Activated CD4-positive, CD25-positive, alpha-beta regulatory T cell (primary cell): ENCODE measurements around the gene ASF1B.
"Not testable (repeated sequence)": the region's sequence is repeated elsewhere in the genome, so short reads cannot be mapped to it uniquely, and the experiment has no call there.

ENCODE experiments used
- DNase-seq, 4 experiments: peaks; one replicate each; lab custom pipeline; 2025; lab: John Stamatoyannopoulos, UW

ASF1B gene

GRCh38 chr19:14160017-14160703 is 23.8 kb upstream of the ASF1B start:
- no peak for DNase-seq

- no peak for DNase-seq
These were observed 22.7 kb upstream of the ASF1B start for GRCh38 chr19:14159059-14159458.

DNA sequence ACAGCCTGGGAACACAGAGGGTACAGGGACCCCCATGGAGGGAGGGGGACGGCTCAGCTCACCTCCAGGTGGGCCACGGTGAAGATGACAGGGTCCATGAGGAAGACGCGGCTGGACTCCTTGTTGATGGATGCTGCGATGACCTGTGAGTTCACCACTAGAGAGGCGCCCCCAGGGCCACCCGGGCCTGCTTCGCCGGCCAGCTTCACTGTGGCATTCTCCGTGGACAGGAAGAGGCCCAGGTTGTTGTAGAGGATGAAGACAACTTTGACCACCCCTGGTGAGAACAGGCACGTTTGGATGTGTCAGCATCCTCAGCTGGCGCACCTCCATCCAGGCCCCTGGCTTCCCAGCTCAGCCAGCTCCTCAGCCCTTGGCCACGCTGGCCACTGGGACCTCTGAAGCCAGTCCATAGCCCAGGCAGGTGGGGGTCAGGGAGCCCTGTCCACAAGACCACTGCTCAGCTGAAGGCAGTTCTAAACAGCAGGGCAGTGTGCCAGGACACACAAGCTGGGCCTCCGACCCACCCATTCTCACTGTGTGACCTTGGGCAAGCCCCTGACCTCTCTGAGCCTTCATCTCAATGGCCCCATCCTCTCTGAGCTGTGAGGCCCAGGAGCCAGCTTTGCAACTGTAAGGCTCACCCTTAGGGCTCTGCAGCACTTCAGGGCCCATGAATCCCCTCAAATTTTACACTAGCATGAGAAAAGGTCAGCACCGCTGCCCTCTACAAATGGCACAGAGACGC is 22.1 kb upstream of the ASF1B start:
- DNase-seq, result no peak

- DNase-seq, result no peak
These were observed 20.8 kb upstream of the ASF1B start for GRCh38 chr19:14156971-14157717.

DNA sequence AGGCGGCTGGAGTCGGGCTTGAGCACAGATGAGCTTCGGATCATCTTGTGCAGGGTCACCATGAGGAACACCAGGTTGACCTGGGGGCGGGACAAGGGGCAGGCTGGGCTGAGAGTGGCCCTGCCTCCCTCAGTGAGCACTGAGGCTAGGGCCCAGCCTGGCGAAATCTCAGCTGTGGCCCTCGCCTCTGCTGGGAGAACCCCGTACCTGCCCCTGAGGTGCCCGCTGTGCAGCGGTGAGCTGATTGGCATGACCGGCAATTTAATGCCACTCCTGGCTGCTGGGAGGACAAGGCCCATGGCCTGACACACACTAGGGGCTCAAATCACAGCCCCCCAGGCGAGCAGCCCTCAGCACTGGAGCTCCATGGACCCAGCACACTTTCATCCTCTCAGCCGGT is 19.7 kb upstream of the ASF1B start:
- no peak for DNase-seq

GRCh38 chr19:14155371-14155770 is 19.0 kb upstream of the ASF1B start:
- no peak for DNase-seq

- no peak for DNase-seq
These were observed 16.3 kb upstream of the ASF1B start for GRCh38 chr19:14152713-14153112.

- DNase-seq, result no peak
These were observed 14.6 kb upstream of the ASF1B start for GRCh38 chr19:14150770-14151661.

GRCh38 chr19:14150041-14150769 is 13.8 kb upstream of the ASF1B start:
- no peak for DNase-seq

DNA sequence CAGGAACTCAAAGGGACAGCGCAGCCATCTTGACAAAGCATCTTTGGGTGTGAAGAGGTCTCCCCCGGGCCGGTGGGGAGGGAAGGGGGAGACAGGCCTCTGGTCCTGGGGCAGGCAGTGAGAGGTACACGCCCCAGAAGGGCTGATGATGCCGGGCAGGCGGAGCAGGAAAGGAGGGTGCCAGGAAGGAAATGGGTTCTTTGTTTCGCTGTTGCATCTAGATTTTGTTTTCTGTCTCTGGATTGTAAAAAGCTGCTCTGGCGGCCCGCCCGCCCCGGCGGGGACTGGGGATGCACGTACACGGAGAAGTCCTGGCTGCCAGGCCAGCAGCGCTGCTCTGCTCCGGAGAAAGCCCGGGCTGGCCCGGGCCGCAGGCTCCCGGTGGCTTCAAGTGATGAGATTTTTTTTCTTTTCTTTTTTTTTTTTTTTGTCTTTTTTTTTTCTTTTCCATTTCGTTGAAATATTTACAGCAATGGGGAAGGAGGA is 13.2 kb upstream of the ASF1B start:
- DNase-seq, result peak in 3 of 4 experiments; percentile 21 to 55 (median 51)

DNA sequence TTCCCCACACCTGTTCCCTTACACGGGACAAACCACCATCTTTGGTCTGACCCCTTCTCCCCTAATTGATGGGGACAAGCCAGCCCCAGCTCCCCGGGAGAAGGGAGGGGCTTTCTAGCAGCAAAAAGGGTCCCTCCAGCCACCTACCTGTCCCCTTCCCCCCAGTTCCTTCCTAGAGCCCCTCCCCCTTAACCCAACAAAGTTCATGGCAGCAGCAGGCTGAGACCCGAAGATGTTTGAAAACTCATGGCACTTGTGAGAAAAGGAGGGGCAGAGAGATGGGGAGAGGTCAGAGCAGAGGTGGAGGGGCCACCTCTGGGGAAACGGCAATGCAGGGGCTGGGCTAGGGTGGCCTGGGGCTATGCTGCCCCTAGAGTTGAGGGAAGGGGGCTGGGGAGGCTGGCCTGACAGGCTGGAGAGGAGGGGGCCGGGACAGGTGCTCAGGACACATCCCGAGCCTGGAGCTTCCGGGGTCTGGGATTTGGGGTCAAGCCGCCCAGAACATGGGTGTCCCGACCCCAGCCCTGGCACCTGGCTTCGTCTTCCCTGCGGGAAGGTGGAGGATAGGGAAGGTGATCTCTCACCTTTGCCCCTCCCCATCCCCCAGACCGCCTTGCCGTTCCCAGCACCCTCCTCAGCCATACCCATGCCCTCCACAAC is 12.5 kb upstream of the ASF1B start:
- no peak for DNase-seq

DNA sequence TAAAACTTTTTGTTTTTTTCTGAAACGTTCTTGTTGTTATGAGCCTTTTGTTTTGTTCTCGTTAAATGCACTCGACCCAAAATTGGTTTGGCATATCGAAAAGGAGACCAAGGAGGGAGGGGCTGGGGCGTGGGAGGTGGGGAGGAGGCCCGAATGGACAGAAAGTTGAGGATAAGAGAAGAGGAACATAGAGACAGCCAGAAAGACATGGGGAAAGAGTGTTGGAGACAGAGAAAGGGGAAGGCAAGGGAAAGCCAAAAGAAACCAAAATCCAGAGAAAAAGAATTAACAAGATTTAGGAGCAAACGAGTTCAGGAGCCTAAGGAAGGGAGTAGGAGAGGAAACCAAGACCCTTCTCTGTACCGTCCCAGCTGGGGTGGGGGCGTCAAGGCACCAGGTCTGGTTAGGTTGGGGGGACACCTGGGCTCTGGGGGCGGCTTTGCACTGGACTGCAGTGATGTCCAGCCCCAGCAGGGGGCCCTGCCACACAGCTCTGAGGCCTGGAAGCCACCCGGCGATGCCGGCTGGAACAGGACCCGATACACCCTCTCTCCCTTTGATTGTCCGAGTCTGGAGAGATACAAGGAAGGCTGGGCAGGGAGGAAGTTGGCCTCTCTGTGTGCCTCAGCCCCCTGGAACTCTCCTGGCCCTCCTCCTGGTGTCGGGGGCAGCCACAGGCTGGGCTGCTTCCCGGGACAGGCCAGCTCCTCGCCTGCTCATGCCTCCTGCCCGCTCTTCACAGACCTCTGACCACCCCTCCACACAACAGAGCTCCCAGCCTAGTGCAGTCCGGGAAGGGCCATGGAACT is 11.6 kb upstream of the ASF1B start:
- DNase-seq, result peak in 3 of 4 experiments; percentile 12 to 31 (median 21)

DNA sequence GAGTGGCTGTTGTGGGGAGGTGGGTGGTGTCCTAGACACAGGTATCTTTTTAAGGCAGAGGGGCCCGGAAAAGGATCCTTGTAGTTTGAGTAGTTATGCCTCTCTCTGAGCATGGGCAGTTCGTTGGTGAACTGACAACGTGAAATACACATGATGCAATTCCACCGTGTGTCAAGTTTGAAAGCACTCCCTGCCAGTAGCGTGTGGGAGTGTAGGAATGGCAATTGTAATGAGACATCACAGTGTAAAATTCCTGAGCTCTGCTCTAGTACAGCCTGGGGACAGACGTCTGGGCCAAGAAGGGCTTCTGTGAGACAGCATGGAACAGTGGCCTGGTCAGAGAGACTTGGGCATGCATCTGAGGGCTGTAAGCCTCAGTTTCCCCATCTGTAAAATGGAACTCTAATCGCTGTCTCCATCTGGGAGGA is 10.4 kb upstream of the ASF1B start:
- no peak for DNase-seq

DNA sequence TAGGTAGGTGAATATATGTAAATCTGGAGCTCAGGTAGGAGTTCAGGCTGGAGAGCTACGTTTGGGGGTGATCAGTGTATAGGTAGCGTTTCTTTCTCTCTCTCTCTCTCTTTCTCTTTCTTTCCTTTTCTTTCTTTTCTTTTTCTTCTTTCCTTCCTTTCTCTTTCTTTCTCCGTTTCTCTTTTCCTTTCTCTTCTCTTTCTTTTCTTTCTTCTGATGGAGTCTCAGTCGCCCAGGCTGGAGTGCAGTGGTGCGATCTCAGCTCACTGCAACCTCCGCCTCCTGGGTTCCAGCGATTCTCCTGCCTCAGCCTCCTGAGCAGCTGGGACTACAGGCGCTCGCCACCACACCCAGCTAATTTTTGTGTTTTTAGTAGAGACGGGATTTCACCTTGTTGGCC is 9.8 kb upstream of the ASF1B start:
- DNase-seq, result not testable (repeated sequence)

GRCh38 chr19:14145381-14145780 is 9.0 kb upstream of the ASF1B start:
- DNase-seq, result no peak

DNA sequence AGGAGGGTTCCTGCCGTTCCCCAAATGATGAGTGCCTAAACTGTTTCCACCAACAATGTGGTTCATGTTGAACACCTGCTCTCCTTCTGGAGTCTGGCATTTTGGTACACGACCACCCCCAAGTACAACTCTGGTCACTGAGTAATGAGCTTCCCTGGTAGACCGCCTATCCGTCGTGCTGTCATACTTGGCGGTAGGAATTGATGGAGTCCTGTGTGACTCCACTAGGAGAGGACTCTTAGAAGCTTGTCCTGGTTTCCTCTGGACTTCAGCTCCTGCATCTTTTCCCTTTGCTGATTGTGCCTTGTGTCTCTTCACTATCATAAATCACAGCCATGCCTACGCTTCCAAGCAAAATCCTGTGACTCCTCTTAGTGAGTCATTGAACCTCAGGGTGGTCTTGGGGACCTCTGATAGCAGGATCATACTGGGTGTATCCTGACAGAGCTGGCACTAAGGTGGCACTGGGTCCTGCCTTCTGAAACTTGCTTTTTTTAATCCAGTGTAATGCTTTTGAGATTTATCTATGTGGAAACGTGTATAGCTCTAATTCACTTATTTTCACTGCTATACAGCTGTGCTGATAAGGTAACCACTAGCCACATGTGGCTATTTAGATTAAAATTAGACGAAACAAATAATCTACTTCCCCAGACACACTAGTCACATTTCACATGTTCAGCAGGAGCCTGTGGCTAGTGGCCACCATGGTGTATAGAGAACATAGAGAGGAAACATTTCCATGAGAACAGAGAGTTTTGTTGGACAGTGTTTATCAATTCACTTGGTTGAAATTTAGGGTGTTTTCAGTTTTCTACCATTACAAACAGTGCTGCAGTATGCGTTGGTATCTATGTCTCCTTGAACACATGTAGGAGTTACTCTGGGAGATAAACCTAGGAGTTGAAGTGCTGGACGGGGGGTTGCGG is 6.1 kb upstream of the ASF1B start:
- no peak for DNase-seq

GRCh38 chr19:14141041-14141440 is 4.7 kb upstream of the ASF1B start:
- no peak for DNase-seq

- DNase-seq, result no peak
These were observed 3.6 kb upstream of the ASF1B start for GRCh38 chr19:14139944-14140343.
